ENCODE data around the gene NDUFV1. TPM values are rescaled to one million over a fixed set of nuclear protein-coding genes. Genes with fewer than 3 reads are reported as not detected.
"Not testable (repeated sequence)": the region's sequence is repeated elsewhere in the genome, so short reads cannot be mapped to it uniquely, and the experiment has no call there.

Gene NDUFV1
- total RNA-seq, 1 donor from 2014 or later: 161 TPM

- DNase-seq (ENCODE audit: low read depth in 2 of 2): no peak
Observed at GRCh38 chr11:67611165-67611564, 4.4 kb downstream of the NDUFV1 start.

GRCh38 chr11:67611704-67612587, 5.2 kb downstream of the NDUFV1 start:
- DNase-seq (ENCODE audit: low read depth in 2 of 2): no peak

- no peak for DNase-seq (ENCODE audit: low read depth in 2 of 2)
Observed at GRCh38 chr11:67612751-67613150, 6.0 kb downstream of the NDUFV1 start.

- DNase-seq (ENCODE audit: low read depth in 2 of 2): no peak
Observed at GRCh38 chr11:67613313-67613959, 6.7 kb downstream of the NDUFV1 start.

GRCh38 chr11:67613960-67614715, 7.4 kb downstream of the NDUFV1 start:
- DNase-seq (ENCODE audit: low read depth in 2 of 2): peak; percentile 6 to 41

- no peak for DNase-seq (ENCODE audit: low read depth in 2 of 2)
Observed at GRCh38 chr11:67614730-67615714, 8.3 kb downstream of the NDUFV1 start.

GRCh38 chr11:67615728-67616430, 9.1 kb downstream of the NDUFV1 start:
- DNase-seq (ENCODE audit: low read depth in 2 of 2): no peak

GRCh38 chr11:67616431-67617242, 9.9 kb downstream of the NDUFV1 start:
- DNase-seq (ENCODE audit: low read depth in 2 of 2): no peak

GRCh38 chr11:67617243-67617953, 10.7 kb downstream of the NDUFV1 start:
- DNase-seq (ENCODE audit: low read depth in 2 of 2): no peak

GRCh38 chr11:67618901-67619659, 12.3 kb downstream of the NDUFV1 start:
- DNase-seq (ENCODE audit: low read depth in 2 of 2): not testable (repeated sequence)

- not testable (repeated sequence) for DNase-seq (ENCODE audit: low read depth in 2 of 2)
Observed at GRCh38 chr11:67619683-67620618, 13.2 kb downstream of the NDUFV1 start.

GRCh38 chr11:67620621-67621020, 13.9 kb downstream of the NDUFV1 start:
- DNase-seq (ENCODE audit: low read depth in 2 of 2): not testable (repeated sequence)

GRCh38 chr11:67621928-67622327, 15.2 kb downstream of the NDUFV1 start:
- DNase-seq (ENCODE audit: low read depth in 2 of 2): not testable (repeated sequence)

- not testable (repeated sequence) for DNase-seq (ENCODE audit: low read depth in 2 of 2)
Observed at GRCh38 chr11:67622905-67623304, 16.2 kb downstream of the NDUFV1 start.

- not testable (repeated sequence) for DNase-seq (ENCODE audit: low read depth in 2 of 2)
Observed at GRCh38 chr11:67623795-67624194, 17.1 kb downstream of the NDUFV1 start.

- not testable (repeated sequence) for DNase-seq (ENCODE audit: low read depth in 2 of 2)
Observed at GRCh38 chr11:67626131-67626833, 19.5 kb downstream of the NDUFV1 start.
